Astrocyte (in vitro differentiated cells and primary cell): ENCODE measurements around the gene PER1. TPM values are rescaled to one million over a fixed set of nuclear protein-coding genes. Genes with fewer than 3 reads are reported as not detected.
A peak's percentile ranks its signal among the peaks of the same experiment; 100 is the strongest.

Experiments used
- DNase-seq: peaks from one replicate; pipeline ENCODE4 v3.0.0-alpha.2; 2010; ENCODE audit warnings: low read depth
- FAIRE-seq: peaks from 2 replicates; lab custom pipeline; 2011; peaks lifted over from hg19 to GRCh38; lab: Jason Lieb, UNC
- H2AFZ ChIP-seq: 2 replicates; pipeline ENCODE4 v1.6.0; 2012; ENCODE audit warnings: low read depth, low read length, inconsistent platforms
- H3K27ac ChIP-seq: 2 replicates; pipeline ENCODE4 v1.5.1; 2011; ENCODE audit warnings: low read depth, low read length, inconsistent platforms
- H3K27me3 ChIP-seq: 2 replicates; pipeline ENCODE4 v1.6.0; 2011; ENCODE audit warnings: low read length, inconsistent platforms; ENCODE audit not compliant: insufficient read depth
- H3K36me3 ChIP-seq: 2 replicates; pipeline ENCODE4 v1.5.1; 2011; ENCODE audit warnings: low read length, inconsistent platforms; ENCODE audit not compliant: insufficient read depth
- H3K4me1 ChIP-seq: 2 replicates; pipeline ENCODE4 v1.5.1; 2011; ENCODE audit warnings: low read length, inconsistent platforms; ENCODE audit not compliant: insufficient read depth
- H3K4me2 ChIP-seq: 2 replicates; pipeline ENCODE4 v1.6.0; 2012; ENCODE audit warnings: low read length, inconsistent platforms
- H3K4me3 ChIP-seq: 2 replicates; pipeline ENCODE4 v1.5.1; 2011; ENCODE audit warnings: low read depth, mild to moderate bottlenecking, low read length, inconsistent platforms; ENCODE audit not compliant: insufficient read depth
- H3K79me2 ChIP-seq: 2 replicates; pipeline ENCODE4 v1.6.0; 2012; ENCODE audit warnings: mild to moderate bottlenecking, low read length, inconsistent platforms; ENCODE audit not compliant: insufficient read depth
- H3K9ac ChIP-seq: 2 replicates; pipeline ENCODE4 v1.6.0; 2012; ENCODE audit warnings: mild to moderate bottlenecking, low read length, inconsistent platforms
- H3K9me3 ChIP-seq: 2 replicates; pipeline ENCODE4 v1.5.1; 2012; ENCODE audit warnings: low read depth, mild to moderate bottlenecking, low read length, inconsistent platforms; ENCODE audit not compliant: insufficient read depth
- H4K20me1 ChIP-seq: 2 replicates; pipeline ENCODE4 v1.6.0; 2012; ENCODE audit warnings: low read length, inconsistent platforms; ENCODE audit not compliant: insufficient read depth
- H3K27ac Mint-ChIP-seq: one replicate; pipeline ENCODE4 v1.8.0; 2021; ENCODE audit warnings: mild to moderate bottlenecking, mixed read lengths; ENCODE audit not compliant: unreplicated experiment
- H3K27me3 Mint-ChIP-seq: one replicate; pipeline ENCODE4 v1.8.0; 2021; ENCODE audit warnings: low read depth, mixed read lengths; ENCODE audit not compliant: unreplicated experiment
- H3K36me3 Mint-ChIP-seq: one replicate; pipeline ENCODE4 v1.8.0; 2021; ENCODE audit warnings: low read depth, mixed read lengths; ENCODE audit not compliant: unreplicated experiment
- H3K4me1 Mint-ChIP-seq: one replicate; pipeline ENCODE4 v1.8.0; 2021; ENCODE audit warnings: low read depth, mixed read lengths; ENCODE audit not compliant: unreplicated experiment
- H3K4me3 Mint-ChIP-seq: one replicate; pipeline ENCODE4 v1.8.0; 2021; ENCODE audit warnings: mild to moderate bottlenecking, moderate library complexity, mixed read lengths; ENCODE audit not compliant: unreplicated experiment
- H3K9me3 Mint-ChIP-seq: one replicate; pipeline ENCODE4 v1.8.0; 2021; ENCODE audit warnings: mild to moderate bottlenecking, mixed read lengths; ENCODE audit not compliant: unreplicated experiment
- EZH2 ChIP-seq: IDR thresholded peaks from 2 replicates; pipeline ENCODE4 v1.6.1; 2012; ENCODE audit warnings: mild to moderate bottlenecking, low read length, inconsistent platforms; ENCODE audit not compliant: insufficient read depth
- total RNA-seq: library from RNA; stranded (reverse); gene quantifications from 2 replicates; pipeline ENCODE4 v1.2.1, GENCODE V29; 2021
- TF ChIP-seq, protein P1 (sequence below): IDR thresholded peaks from 2 replicates; pipeline ENCODE4 v1.5.1; 2011; ENCODE audit warnings: low read depth, mild to moderate bottlenecking, inconsistent platforms, low read length, moderate library complexity; ENCODE audit not compliant: insufficient read depth

Gene PER1
- total RNA-seq, 1 donor from 2014 or later = 17.0 TPM

DNA sequence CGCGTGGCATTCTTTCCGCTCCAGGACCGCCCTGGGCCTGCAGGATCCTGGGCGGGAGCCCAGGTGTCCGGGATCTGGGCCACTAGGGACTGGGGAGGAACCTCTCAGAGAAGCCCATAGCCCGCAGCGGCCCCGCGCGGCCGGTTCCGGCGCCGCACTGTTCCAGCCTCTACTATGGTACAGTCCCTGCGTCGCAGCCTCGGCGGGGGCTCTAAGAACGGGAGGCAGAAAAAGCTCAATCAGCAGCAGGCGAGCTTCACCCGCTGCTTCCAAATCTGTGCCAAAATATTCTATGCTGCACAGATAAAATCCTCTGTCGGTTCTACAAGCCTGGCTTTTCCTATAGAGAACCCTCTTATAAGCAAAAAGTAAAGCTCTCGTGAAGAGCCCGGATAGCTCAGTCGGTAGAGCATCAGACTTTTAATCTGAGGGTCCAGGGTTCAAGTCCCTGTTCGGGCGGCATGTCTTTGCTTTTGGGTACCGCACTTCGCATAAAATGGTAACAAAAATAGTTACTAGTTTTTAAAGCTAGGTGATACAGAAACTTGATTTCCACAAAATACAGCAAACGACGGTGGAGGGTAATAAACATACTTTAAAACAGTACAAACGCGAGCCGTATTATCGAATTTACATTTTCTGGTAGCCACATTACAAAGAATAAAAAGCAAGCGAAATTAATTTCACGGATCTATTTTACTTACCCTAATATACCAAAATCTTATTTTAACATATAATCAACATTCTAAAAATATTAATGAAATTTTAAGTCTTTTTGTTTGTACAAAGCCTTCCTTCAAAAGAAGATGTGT, 33.2 kb downstream of the PER1 start:
- no peaks in the 10 kb centered on the region for H3K79me2 ChIP-seq
- peak overlapping the region; percentile 54 for H3K27ac ChIP-seq
- H3K4me2 ChIP-seq = peak overlapping the region; percentile 97
- DNase-seq (peak; percentile 57), FAIRE-seq (peak; percentile 47)
- H4K20me1 ChIP-seq = peaks cover 7% of the 10 kb centered on the region
- peaks cover 35% of the 10 kb centered on the region for H3K27me3 ChIP-seq
- TF ChIP-seq EZH2 = no peak
- TF ChIP-seq, protein P1, sequence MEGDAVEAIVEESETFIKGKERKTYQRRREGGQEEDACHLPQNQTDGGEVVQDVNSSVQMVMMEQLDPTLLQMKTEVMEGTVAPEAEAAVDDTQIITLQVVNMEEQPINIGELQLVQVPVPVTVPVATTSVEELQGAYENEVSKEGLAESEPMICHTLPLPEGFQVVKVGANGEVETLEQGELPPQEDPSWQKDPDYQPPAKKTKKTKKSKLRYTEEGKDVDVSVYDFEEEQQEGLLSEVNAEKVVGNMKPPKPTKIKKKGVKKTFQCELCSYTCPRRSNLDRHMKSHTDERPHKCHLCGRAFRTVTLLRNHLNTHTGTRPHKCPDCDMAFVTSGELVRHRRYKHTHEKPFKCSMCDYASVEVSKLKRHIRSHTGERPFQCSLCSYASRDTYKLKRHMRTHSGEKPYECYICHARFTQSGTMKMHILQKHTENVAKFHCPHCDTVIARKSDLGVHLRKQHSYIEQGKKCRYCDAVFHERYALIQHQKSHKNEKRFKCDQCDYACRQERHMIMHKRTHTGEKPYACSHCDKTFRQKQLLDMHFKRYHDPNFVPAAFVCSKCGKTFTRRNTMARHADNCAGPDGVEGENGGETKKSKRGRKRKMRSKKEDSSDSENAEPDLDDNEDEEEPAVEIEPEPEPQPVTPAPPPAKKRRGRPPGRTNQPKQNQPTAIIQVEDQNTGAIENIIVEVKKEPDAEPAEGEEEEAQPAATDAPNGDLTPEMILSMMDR = peak; percentile 61
- no peaks in the 10 kb centered on the region for H3K36me3 ChIP-seq
- H3K4me3 Mint-ChIP-seq = peak overlapping the region; percentile 95
- H2AFZ ChIP-seq = peak overlapping the region; percentile 80
- peak overlapping the region; percentile 69 for H3K4me3 ChIP-seq
- no peaks in the 10 kb centered on the region for H3K9me3 Mint-ChIP-seq
- peaks cover 46% of the 10 kb centered on the region for H3K27me3 Mint-ChIP-seq
- no peaks in the 10 kb centered on the region for H3K9me3 ChIP-seq
- peaks cover 34% of the 10 kb centered on the region for H3K4me1 ChIP-seq
- H3K9ac ChIP-seq = peak overlapping the region; percentile 75
- peak overlapping the region; percentile 84 for H3K27ac Mint-ChIP-seq
- H3K36me3 Mint-ChIP-seq = no peaks in the 10 kb centered on the region
- peaks cover 9% of the 10 kb centered on the region for H3K4me1 Mint-ChIP-seq

DNA sequence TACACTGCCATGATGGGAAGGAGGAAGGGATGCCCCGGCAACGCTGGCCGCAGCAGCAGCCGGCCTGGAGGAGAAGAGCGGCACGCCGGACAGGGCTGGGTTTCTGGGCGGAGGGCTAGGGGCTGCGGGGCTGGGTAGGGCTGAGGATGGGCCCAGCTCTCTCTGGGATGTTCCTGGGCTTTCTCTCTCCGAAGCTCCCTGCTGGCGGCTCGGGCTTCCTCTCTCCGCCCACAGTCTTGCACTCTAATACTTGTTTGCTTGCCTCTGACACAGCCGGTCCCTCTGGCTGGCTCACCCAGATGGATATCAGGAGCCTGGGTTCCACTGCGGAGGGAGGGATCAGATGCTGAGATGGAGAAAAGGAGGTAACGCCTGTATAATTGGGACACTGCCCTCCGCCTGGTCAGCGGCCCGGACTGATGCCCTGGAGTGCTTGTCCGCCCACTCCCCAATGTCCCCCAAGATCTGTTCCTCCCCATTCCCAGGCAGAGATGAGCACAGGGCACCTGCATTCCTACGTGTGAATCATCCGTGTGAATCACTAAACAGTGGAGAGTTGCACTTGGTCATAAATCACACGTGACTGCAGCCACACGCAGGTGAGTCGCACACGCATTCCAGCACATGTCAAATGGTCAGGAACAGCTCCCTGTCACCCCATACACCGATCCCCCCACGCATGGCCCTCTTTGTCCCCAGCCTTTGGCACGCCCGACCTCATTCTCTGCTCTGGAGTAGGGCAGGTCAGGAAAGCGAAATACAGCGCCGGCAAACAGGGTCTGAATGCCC, 34.0 kb downstream of the PER1 start, which contains the start of gene ALOXE3:
ALOXE3 (minus strand) TSS at position 535 of the 789 bp plus-strand sequence; CDS start at position 11, 524 bp downstream.
- peak within 1 kb of the TSS; percentile 84 for H3K27ac Mint-ChIP-seq
- no peak for TF ChIP-seq EZH2
- TF ChIP-seq, protein P1 = no peak
- H3K79me2 ChIP-seq = no peaks in the 10 kb centered on the region
- no peaks in the 10 kb centered on the region for H3K36me3 ChIP-seq
- H4K20me1 ChIP-seq = peaks cover 7% of the 10 kb centered on the region
- peak within 1 kb of the TSS; percentile 69 for H3K4me3 ChIP-seq
- H3K9ac ChIP-seq = peak within 1 kb of the TSS; percentile 75
- peak within 1 kb of the TSS; percentile 54 for H3K27ac ChIP-seq
- peaks cover 6% of the 10 kb centered on the region for H3K4me1 Mint-ChIP-seq
- no peaks in the 10 kb centered on the region for H3K9me3 ChIP-seq
- FAIRE-seq (no peak), DNase-seq (peak; percentile 63)
- peak within 1 kb of the TSS; percentile 97 for H3K4me2 ChIP-seq
- no peaks in the 10 kb centered on the region for H3K36me3 Mint-ChIP-seq
- peaks cover 26% of the 10 kb centered on the region for H3K4me1 ChIP-seq
- H3K9me3 Mint-ChIP-seq = no peaks in the 10 kb centered on the region
- H2AFZ ChIP-seq = peak within 1 kb of the TSS; percentile 80
- H3K27me3 Mint-ChIP-seq = peaks cover 45% of the 10 kb centered on the region
- H3K4me3 Mint-ChIP-seq = peak within 1 kb of the TSS; percentile 95
- peaks cover 27% of the 10 kb centered on the region for H3K27me3 ChIP-seq
